Cardiac muscle cell (in vitro differentiated cells and primary cell): ENCODE measurements around the gene PYGB. TPM values are rescaled to one million over a fixed set of nuclear protein-coding genes. Genes with fewer than 3 reads are reported as not detected.
A peak's percentile ranks its signal among the peaks of the same experiment; 100 is the strongest.

Source experiments
- DNase-seq, 2 donors: peaks; one replicate each; pipeline versions ENCODE4 v3.0.0 to v3.0.0-alpha.2; 2010 to 2017; ENCODE audit warnings: low read depth in 1 of 2, low spot score in 1 of 2
- H3K27ac ChIP-seq: fragments of 200-600 bp; sonication (generic); 2 replicates; pipeline ENCODE4 v1.5.1; 2016
- H3K27me3 ChIP-seq: fragments of 200-600 bp; sonication (generic); 2 replicates; pipeline ENCODE4 v1.6.0; 2016; ENCODE audit warnings: control low read depth
- H3K36me3 ChIP-seq: fragments of 200-600 bp; sonication (generic); 2 replicates; pipeline ENCODE4 v1.5.1; 2016; ENCODE audit warnings: control low read depth
- H3K4me1 ChIP-seq: fragments of 200-600 bp; sonication (generic); 2 replicates; pipeline ENCODE4 v1.8.1; 2017; ENCODE audit warnings: low read depth, mild to moderate bottlenecking, mixed run types
- H3K4me3 ChIP-seq: fragments of 200-600 bp; sonication (generic); 2 replicates; pipeline ENCODE4 v1.5.1; 2016; ENCODE audit warnings: mild to moderate bottlenecking
- H3K9me3 ChIP-seq: fragments of 200-600 bp; sonication (generic); 2 replicates; pipeline ENCODE4 v1.5.1; 2017; ENCODE audit warnings: low read depth, mild to moderate bottlenecking, control low read depth
- CTCF ChIP-seq: IDR thresholded peaks from 2 replicates; pipeline ENCODE4 v1.5.1; 2012; ENCODE audit warnings: low read depth, mild to moderate bottlenecking, low read length
- polyA plus RNA-seq: library from polyadenylated mRNA; unstranded; fragments of >200 nt; fragmentation: Nextera tagmentation; extraction: Ambion mirVana; gene quantifications from 2 replicates; pipeline ENCODE4 v1.2.1, GENCODE V29; 2016
- total RNA-seq: library from RNA; depleted of rRNA; stranded (reverse); fragments of >200 nt; gene quantifications from 2 replicates; pipeline ENCODE4 v1.2.3, GENCODE V29; 2016

PYGB gene
- 243 and 268 TPM in 2 replicates for total RNA-seq
- 178 and 192 TPM in 2 replicates for polyA plus RNA-seq

- H3K36me3 ChIP-seq, result no peaks in the 10 kb centered on the region
- H3K27me3 ChIP-seq, result no peaks in the 10 kb centered on the region
- peak within 1 kb of the TSS; percentile 97 for H3K27ac ChIP-seq
- DNase-seq, result peak; percentile 87 to 89
- no peaks in the 10 kb centered on the region for H3K9me3 ChIP-seq
- peak within 1 kb of the TSS; percentile 63 for H3K4me3 ChIP-seq
- peaks cover 59% of the 10 kb centered on the region for H3K4me1 ChIP-seq
- no peak for TF ChIP-seq CTCF
Measured at GRCh38 chr20:25247956-25248785, at the start of gene PYGB. Gene PYGB, plus strand, starts transcription at chr20:25248085. Its CDS starts 94 bp downstream, at chr20:25248179.

GRCh38 chr20:25198663-25199383 is 49.1 kb upstream of the PYGB start:
- no peak for DNase-seq
- H3K4me1 ChIP-seq, result no peaks in the 10 kb centered on the region
- H3K9me3 ChIP-seq, result no peaks in the 10 kb centered on the region
- H3K27me3 ChIP-seq, result no peaks in the 10 kb centered on the region
- no peak overlapping the region for H3K27ac ChIP-seq
- H3K36me3 ChIP-seq, result no peaks in the 10 kb centered on the region
- H3K4me3 ChIP-seq, result no peak overlapping the region
- TF ChIP-seq CTCF, result no peak

GRCh38 chr20:25199473-25200260 is 48.2 kb upstream of the PYGB start:
- no peak for DNase-seq
- Histone ChIP-seq H3K4me1 (no peaks in the 10 kb centered on the region), H3K27ac (no peak overlapping the region), H3K36me3 (no peaks in the 10 kb centered on the region), H3K4me3 (no peak overlapping the region), H3K9me3 (no peaks in the 10 kb centered on the region), H3K27me3 (no peaks in the 10 kb centered on the region)
- no peak for TF ChIP-seq CTCF

GRCh38 chr20:25203089-25203488 is 44.8 kb upstream of the PYGB start:
- no peaks in the 10 kb centered on the region for H3K4me1 ChIP-seq
- TF ChIP-seq CTCF, result no peak
- no peaks in the 10 kb centered on the region for H3K36me3 ChIP-seq
- no peaks in the 10 kb centered on the region for H3K27me3 ChIP-seq
- no peak overlapping the region for H3K4me3 ChIP-seq
- no peak for DNase-seq
- no peak overlapping the region for H3K27ac ChIP-seq
- no peaks in the 10 kb centered on the region for H3K9me3 ChIP-seq

- Histone ChIP-seq H3K27me3 (no peaks in the 10 kb centered on the region), H3K36me3 (no peaks in the 10 kb centered on the region), H3K4me3 (no peak overlapping the region), H3K27ac (no peak overlapping the region), H3K4me1 (no peaks in the 10 kb centered on the region), H3K9me3 (no peaks in the 10 kb centered on the region)
- no peak for TF ChIP-seq CTCF
- no peak for DNase-seq
Measured at GRCh38 chr20:25203871-25204320, 44.0 kb upstream of the PYGB start.
